NB4 (cell line): Measurements from ENCODE around the gene VPS26C.

Experiments used
- DNase-seq: peaks from one replicate; pipeline ENCODE4 v3.0.0; 2010; ENCODE audit warnings: low read depth
- H3K4me3 ChIP-seq: one replicate; pipeline ENCODE4 v1.5.1; 2011; ENCODE audit warnings: mild to moderate bottlenecking, low read depth, low read length, moderate library complexity
- CTCF ChIP-seq: IDR thresholded peaks from one replicate; pipeline ENCODE4 v1.5.1; 2012; ENCODE audit warnings: low read depth, low read length
- MYC ChIP-seq: IDR thresholded peaks from 2 replicates; pipeline ENCODE4 v1.6.1; 2011; ENCODE audit warnings: low read depth, low read length
- POLR2A ChIP-seq: IDR thresholded peaks from 2 replicates; pipeline ENCODE4 v1.6.1; 2011; ENCODE audit warnings: mild to moderate bottlenecking; ENCODE audit not compliant: insufficient read length; ENCODE audit errors: extremely low read depth
- TF ChIP-seq, protein P1 (sequence below): IDR thresholded peaks from 2 replicates; pipeline ENCODE4 v1.6.1; 2011; ENCODE audit warnings: low read depth, low read length

Gene VPS26C

DNA sequence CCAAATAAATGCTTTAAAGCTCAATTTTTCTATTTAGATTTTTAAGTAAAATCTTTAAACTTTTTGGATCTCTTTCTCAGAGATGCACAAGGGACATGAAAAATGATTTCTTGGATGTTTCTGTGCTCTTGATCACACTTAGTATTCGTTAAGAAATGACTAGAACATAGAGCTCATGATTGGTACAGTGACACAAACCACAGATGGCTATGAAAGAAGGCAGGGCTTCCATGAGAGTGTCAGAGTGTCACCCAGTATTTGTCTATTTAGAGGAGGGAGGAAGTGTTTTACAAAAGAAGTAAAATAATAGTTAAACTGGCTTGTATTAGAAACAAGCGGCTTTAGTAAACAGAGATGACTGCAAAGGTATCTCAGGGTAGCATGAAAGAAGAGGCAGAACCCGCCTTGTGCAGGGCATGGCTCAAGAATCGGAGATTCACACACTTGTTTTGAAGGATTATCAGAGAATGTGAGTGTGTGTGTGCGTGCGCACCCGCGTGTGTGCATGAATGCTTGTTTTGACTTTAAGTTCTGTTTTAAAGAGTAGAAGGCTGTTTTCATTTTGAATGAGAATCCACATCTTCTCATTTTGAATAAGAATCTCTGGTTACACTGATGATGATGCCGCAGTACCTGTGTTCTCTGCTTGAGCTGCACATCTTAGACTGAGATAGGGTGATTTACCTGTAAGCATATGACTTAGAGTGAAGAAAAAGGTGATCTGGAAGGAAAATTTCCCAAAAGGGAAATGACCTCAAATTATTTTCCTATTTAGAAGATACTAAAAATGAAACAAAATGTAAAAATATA is 82.1 kb downstream of the VPS26C start:
- no peak overlapping the region for H3K4me3 ChIP-seq
- TF ChIP-seq POLR2A (no peak), MYC (no peak), CTCF (no peak)
- TF ChIP-seq, protein P1, sequence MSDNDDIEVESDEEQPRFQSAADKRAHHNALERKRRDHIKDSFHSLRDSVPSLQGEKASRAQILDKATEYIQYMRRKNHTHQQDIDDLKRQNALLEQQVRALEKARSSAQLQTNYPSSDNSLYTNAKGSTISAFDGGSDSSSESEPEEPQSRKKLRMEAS: no peak
- DNase-seq: no peak

DNA sequence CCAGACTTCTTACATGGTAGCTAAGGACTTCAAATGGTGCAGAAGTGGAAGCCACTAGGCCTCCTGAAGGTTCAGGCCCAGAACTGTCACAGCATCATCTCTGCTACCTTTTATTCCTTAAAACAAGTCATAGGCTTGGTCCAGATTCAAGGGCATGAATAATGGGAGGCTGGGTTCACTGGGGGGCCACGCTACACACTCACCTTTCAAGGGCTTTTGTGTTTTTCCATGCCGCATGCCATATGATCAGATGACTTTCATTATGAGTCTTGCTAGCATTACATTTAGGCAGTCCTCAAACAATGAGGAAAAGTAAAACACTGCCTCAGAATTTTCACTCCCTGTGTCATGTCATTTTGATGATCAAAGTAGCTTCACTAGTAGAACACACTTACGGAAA is 83.4 kb downstream of the VPS26C start:
- DNase-seq: no peak
- TF ChIP-seq, protein P1: no peak
- TF ChIP-seq CTCF (no peak), MYC (no peak), POLR2A (no peak)
- H3K4me3 ChIP-seq: no peak overlapping the region

DNA sequence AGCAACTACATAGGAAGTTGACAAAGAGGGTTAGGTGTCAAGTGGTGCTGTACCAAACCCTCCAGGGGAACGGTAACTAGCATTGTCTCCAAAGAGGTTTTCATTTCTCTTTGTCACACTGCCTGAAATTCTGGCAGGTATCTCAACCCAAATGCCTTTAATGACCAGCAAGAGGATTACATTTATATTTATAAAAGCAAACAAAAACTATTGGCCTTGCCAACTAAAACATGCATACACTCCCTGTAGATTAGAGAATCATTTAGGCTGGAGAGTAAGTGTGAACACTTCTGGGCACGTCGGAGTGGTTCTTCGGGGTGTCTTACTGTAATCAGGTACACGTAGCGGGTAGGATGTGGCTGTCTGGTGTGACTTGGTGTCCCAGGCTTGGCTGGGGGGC is 84.9 kb downstream of the VPS26C start:
- DNase-seq: no peak
- no peak overlapping the region for H3K4me3 ChIP-seq
- TF ChIP-seq, protein P1: no peak
- TF ChIP-seq CTCF (no peak), POLR2A (no peak), MYC (no peak)

DNA sequence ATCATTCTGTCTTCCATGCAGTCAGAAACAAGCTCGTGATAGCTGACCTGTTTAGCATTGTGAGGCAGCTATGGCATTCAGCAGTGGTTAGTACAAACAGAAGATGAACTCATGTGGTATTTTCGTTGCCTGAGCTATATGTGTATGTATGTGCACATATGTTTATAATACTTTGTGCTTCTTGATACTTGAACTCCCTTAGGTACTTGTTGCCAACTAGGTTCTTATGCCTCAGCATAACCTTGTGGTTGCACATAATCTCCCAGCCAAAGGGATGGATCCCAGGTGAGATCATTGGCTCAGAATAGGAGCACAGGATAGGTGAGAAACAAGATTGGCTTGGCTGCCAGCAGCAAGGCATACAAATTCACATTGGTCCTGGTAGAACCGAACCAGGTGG is 86.1 kb downstream of the VPS26C start:
- no peak for DNase-seq
- TF ChIP-seq, protein P1: no peak
- TF ChIP-seq MYC: no peak
- no peak overlapping the region for H3K4me3 ChIP-seq

GRCh38 chr21:37176716-37177115 is 90.4 kb downstream of the VPS26C start:
- no peak for TF ChIP-seq CTCF
- TF ChIP-seq POLR2A: no peak
- TF ChIP-seq, protein P1: no peak
- no peak for TF ChIP-seq MYC
- DNase-seq: no peak
- no peak overlapping the region for H3K4me3 ChIP-seq
